ENCODE measurements around the gene TAOK2.
A peak's percentile ranks its signal among the peaks of the same experiment; 100 is the strongest.
"Not testable (repeated sequence)": the region's sequence is repeated elsewhere in the genome, so short reads cannot be mapped to it uniquely, and the experiment has no call there.

Gene TAOK2

DNA sequence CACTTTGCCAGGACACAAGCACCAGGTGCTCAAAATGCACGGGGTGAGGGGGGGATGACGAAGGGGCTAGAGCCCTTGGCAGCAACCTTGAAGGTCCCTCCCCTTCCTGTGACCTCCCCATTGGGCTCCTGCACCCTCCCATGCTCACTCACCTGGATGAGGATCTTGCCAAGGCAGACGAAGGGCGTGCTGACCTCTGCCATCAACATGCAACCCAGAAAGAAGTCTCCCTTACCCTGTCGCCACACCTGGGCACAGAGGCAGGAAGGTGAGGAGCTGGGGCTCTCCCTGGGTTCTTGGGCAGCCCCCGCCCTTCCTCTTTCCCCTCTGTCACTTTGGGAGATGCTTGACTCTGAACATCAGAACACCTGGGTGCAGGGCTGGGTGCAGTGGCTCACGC lies 51.9 kb downstream of the TAOK2 start:
- DNase-seq: no peak

DNA sequence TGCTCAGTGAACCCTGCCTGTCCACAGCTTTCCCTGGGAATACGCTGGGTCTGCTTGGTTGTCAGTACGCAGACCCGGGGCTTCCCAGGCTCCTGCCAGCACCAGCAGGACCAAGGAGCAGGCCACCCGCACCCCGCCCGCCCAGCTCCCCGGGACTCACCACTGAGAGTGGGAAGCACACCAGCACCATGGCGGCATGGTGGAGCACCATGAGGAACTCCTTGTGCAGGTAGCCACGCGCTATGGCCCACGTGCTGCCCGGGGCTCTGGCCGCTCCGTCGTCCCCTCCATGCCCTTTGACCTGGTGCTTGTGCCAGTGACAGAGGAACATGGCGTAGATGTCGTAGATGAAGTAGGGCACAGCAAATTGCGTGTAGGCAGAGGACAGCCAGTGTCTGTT lies 52.8 kb downstream of the TAOK2 start:
- no peak for DNase-seq

DNA sequence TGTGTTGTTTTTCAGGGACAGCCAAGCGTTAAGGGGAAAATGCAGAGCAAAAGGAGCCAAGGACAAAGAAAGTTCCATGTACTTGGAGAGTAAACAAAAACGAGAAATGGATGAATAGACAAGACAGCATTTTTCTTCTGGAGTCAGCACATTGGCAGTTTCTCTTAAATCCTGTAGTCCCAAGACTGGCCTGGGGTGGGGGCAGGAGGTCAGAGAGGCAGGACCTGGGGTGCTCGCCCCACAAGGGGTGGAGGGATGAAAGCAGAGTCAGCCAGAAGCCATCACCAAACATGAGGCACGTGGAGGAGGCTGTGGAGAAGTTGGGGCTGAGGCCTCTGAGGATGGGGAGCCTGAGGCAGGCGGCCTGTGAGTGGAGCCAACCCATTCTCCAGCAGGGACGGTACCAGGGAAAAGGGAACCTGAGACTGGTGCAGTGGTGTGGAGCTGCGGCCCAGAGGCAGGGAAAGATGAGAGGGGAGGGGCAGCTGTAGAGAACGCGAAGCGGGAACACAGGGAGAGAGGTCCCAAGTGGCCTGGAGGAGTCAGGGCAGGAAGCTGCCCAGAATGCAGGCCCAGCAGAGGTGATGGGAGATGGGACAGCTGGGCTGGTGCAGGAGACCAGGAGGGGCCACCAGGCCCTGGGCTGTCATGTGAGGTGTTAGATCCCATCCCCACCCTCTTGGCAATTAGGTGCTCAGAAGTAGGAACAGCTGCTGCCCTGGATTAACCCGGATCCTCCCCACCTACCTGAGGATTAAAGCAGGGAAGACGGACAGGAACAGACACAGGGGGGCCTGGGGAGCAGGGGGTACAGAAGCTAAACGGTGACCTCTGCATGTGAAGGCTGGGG lies 54.1 kb downstream of the TAOK2 start:
- no peak for DNase-seq

DNA sequence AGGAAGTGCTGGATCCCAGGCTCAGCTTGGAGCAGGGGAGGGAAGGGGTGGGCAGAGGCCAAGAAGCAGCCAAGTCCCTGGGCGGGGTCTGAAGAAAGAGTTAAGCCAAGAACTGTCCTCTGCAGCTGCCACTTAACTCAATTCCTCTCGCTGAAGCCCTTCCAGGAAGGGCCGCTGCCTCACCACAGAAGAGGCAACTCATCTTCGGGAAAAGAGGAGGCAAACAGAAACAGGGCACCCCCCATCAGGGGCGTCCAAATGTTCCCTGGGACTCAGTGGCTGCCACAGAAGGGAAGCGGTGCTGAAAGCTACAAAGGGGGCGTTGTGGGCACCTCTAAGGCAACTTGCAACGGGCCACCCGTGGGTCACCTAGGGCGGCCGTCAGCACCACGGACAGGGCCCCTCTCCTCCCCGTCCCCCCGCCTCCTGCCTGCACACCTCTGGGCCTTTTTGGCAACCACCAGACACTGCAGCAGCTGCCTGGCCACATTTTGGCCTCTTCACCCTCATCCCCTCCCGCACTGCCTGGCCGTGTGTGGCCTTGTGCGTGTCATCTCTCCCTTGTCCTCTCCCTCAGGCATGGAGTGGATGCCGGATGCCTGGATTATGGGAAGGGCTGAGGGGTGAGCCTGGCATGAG lies 54.9 kb downstream of the TAOK2 start:
- DNase-seq: no peak

DNA sequence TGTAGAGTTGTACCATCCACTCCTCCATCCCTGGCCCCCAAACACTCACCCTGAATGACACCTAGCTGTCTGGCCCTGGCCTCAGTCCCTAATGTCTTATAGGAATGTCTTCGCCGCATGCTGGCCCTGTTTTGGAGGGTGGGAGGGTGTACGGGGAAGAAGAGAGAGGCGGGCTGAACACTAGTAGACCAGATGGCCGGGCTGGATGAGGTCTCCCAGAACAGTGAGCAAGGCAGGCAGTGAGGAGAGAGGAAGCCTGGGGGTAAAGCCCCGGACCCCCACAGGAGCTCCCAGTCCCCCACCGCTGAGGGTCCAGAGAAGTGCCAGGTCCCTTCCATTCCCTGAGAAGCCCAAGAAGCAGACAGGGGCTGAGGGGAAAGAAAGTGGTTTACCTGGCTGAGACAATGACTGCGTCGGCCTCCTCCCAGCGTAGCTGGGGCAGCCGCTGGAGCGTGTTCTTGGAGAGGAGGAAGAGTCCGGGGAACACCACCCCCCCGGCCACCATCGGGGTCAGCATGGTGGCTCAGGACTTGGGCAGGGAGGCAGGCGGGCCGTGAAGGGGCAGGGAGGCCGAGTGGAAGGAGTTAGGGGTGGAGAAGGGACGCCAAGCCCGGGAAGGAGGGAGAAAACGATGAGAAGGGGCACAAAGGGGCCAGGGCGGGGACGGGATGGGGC lies 56.5 kb downstream of the TAOK2 start:
- DNase-seq: no peak

DNA sequence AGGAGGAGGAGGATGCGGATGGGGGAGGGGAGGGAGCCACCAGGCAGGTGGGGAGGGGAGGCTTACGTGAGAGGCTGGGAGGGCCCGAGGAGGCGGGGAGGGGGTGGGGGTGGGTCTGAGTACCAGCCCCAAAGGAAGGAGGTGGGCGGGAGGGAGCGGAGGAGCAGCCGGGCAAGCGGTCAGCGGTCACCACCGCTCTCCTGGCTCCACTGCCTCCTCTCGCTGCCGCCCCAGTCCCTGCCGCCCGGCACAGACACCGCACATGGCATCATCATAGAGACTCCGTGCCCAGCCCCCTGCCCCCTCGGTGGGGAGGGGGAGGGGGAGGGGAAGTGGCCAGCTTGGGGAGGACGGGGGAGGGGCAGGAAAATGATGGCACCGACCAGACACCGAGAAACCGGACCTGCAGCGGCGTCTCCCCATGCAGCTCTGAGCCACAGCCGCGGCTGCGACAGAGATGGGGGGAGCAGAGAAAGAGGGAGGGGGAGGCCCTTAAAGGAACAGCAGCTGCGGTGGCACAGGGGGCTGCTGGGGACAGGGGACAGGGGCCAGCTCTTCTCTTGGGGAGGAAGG lies 57.3 kb downstream of the TAOK2 start, which contains the start of gene TLCD3B:
TSS of gene TLCD3B (minus strand) at position 431 of the 573 bp plus-strand sequence. CDS start 744 bp downstream, outside the sequence.
- DNase-seq: no peak

DNA sequence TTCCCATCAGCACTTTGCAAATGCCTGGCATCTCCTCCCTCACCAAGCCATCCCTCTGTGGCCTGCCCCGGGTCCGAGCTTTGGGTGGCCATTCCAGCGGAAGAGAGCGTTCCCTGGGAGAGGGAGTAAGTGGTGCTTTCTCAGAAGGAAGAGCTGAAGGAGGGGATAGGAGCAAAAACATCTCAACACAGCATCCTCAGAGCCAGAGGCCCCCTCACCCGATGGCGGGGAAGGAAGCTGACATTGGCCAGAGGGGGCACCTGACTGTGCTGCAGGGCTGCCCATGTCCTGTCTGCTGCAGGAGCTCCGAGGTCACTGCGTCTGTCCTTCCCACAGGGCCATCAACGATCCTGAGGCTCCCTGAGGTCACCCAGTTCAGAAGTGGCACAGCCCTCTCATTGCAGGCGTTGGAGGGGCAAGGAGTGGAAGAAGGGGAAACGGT lies 57.8 kb downstream of the TAOK2 start:
- no peak for DNase-seq

DNA sequence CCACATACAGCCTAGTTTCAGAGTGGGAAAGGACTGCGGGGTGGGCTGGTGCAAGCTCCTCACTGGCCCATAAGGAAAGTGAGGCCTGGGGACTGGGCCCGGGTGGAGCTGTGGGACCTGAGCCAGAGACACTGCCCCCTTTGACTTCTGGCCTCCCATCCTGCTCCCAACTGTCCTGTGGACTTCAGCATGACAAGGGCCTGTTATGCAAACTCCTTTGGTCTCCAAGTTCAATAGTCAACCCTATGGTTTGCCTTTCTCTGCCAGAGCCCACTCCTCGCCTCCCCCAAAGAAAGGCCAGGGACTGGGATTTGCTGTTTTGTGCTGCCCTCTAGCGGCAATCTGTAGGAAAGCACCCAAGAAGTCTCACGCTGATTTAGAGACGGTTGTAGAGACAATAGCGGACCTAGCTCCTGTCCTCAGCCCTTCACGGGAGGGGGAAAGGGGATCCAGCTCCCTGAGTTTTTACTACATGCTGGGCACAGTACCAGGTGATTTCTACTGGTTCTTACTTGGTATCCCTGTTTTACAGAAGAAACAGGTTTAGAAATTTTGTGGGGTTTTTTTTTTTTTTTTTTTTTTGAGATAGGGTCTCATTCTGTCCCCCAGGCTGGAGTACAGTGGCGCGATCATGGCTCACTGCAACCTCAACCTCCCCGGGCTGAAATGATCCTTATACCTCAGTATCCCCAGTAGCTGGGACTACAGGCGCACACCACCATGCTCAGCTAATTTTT lies 58.6 kb downstream of the TAOK2 start:
- DNase-seq: peak; percentile 68

DNA sequence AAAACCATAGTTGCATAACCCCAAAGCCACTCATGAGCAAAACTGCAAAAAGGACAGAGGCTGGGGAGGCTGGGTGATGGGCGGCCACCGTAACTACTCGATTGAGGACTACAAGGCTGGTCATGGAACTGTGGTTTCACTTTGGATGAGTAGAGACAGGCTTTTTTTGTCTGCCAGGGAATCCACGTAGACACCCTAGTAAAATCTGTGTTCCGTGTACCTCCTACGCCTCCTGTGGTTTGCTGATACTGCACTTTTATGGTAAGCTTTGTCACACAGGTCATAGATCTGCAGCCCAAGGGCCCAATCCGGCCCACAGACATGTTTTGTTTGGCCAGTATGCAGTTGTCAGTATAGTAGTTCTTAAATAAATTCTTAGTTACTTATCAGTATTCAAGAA lies 59.6 kb downstream of the TAOK2 start:
- no peak for DNase-seq

DNA sequence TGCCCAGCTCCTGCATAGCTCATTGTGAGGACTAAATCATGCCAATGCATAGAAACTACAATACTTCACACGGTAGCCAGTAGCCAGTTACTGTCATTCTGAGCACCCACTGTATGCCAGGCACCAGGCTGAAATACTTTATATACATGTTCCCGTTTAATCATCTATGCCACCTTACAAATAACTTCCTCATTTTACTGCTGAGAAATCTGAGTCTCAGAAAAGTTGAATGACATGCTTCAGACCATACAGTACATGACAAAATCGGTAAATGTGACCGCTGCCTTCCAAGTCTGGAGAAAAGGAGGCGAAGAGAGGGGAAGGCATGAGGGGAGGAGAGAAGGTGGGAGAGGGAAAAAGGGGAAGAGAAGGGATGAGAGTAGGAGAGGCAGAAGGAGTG lies 66.6 kb downstream of the TAOK2 start:
- DNase-seq: no peak

DNA sequence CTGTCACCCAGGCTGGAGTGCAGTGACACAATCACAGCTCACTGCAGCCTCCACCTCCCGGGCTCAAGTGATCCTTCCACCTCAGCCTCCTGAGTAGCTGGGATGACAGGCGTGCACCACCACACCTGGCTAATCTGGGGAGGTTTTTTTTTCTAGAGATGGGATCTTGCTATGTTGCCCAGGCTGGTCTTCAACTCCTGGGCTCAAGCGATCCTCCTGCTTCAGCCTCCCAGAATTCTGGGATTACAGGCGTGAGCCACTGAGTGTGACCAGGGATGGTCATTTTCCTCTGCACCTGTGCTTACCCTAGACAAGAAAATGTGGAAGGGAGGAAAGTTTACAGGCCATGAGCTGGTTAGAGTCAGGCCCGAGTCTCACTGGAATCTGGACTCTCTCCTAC lies 67.0 kb downstream of the TAOK2 start:
- not testable (repeated sequence) for DNase-seq

DNA sequence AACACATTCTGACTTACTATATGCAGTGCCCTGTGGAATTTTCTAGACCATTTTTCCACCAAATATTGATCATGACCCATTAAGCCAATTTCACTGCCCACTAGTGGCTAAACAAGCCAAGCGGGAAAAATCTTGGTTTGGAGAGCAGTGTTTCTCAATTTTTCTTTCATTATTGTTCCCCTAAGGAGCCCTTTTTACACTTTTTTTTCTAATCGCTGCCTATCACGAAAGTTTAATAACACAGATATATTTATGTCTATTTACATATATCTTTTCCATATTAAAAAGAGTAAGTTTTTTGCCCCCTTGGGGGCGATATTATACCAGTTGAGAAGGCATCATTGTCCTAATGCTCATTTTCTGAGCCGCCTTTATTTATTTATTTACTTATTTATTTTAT lies 68.2 kb downstream of the TAOK2 start:
- peak; percentile 59 for DNase-seq

Data from fibroblast of skin of scalp (primary cell).